ENCODE measurements around the gene NCOA1.

The NCOA1 gene

DNA sequence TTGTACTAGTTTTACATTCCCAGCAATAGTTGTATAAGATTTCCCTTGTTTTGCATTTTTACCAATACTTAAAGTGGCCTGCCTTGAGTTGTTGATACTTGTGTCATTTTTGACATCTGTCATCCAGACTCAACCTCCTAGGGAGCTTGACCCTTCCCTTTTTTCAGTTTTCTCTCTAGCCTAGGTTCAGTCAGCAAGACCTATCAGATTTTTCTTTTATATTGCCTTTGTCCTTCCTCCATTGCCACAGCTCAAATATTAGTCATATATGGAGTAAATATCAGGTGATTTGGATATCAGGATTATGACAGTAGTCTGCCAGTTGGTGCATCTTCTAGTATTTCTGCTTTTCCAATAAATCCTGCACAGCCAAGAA lies 315.6 kb downstream of the NCOA1 start:
- DNase-seq: no peak

DNA sequence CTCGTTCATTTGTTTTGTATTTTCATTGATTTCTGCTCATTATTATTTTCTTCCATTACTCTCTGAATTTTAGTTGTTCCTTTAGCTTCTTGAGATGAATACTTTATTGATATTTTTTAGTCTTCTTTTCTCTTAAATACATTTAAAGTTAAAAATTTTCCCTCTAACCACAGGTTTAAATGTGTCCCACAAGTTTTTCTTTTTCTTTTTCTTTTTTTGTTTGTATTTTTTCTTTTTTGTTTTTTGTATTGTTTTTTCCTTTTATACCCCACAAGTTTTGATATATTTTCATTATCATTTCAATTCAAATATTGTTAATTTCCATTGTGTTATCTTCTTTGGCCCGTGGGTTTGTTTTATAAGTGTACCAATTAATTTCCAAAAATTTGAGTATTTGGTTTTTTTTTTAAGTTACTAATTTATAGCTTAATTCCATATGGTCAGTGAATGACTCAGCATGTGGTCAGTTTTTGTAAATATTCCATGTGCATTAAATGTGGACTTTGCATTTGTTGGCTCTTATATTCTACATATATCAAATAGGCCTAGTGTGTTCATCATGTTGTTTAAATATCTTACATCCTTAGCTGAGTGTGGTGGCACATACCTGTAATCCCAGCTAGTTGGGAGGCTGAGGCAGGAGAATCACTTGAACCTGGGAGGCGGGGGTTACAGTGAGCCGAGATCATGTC lies 318.4 kb downstream of the NCOA1 start:
- no peak for DNase-seq

DNA sequence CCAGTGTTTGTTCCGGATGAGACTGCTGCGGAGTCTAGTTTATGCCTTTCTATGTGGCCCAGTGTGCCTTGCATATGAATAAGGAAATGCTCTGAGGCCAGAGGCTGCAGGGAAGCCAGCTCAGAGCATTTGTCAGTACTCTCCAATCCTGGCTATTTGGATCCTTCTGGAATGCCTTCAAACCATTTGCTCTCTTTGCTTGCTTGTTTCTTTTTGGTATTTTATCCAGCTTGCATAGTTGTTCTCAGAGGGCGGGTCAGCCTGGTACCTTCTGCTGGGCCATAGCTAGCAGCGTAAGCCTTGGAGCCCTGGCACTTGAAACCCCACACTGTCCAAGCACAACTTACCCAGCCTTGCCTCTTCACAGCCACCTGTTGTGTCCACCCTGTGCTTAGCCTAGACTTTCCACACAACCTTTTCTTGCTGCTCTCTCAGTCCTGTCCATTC lies 322.7 kb downstream of the NCOA1 start:
- DNase-seq: no peak

DNA sequence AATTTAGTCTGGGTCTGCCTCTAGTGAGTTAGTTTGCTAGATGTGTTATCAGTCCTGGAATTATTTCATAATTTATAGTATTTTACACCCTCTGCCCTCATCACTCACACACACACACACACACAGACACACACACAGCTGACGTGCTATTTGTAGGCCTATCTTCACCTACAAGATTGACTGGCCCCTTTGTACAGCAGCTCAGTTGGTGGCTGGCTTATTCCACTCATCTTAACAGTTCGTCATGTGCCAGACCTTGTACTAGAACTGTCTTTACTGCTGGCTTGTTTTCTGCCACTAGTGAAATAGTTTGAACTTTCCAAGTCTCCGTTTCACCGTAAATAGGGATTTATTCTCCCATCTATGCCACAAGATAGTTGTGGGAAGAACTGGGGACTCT lies 323.5 kb downstream of the NCOA1 start:
- DNase-seq: no peak

DNA sequence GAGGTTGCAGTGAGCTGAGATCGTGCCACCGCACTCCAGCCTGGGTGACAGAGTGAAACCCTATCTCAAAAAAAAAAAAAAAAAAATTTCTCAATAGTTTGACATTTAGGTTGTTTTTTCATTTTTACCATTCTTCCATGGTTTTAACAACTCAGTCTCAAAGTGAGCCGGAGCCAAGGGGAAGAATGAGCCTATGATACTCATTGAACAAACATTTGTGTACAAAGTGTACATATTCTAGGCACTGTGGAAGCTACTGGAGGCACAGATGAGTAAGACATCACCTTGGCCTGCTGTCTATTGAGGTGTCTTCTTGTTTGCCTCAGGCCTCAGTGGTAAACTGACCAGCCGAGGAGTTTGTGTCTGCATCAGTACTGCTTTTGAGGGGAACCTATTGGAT lies 324.1 kb downstream of the NCOA1 start:
- DNase-seq: no peak

DNA sequence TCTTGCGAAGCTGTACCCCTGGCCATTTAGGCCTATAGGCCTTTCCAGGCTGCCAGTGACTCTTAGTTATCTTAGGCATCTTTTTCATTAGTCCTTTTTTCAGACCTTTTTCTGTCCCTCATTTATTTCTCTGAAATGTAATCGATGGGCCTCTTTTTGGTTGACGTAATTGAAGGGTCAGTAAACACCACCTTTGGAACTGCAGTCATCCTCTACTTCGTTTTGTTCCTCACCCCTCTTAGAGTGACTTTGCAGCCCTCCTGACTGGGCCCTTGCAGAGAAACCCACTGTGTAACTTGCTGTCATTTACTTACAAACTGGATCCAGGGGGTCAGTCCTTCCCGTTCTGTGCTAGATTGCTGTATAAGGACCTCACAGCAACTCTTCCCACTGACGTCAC lies 325.4 kb downstream of the NCOA1 start:
- no peak for DNase-seq

DNA sequence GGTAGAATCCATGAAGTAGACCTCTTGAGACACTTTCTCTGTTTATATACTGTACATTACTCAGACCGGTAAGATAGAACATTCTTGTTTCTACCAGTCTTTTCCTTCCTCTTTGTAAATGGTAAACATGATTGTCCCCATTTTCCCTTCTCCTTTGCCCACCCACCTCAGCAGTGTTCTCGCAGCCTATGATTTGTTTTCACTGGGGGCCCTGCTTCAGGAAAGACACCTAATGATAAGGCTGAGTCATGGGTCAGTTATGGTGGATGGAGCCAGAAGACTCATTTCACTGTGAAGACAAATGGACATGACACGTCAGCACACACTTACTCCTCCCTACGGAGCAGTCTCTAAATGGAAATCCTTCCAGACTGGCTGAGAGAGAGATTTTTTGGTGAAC lies 325.8 kb downstream of the NCOA1 start:
- DNase-seq: no peak

DNA sequence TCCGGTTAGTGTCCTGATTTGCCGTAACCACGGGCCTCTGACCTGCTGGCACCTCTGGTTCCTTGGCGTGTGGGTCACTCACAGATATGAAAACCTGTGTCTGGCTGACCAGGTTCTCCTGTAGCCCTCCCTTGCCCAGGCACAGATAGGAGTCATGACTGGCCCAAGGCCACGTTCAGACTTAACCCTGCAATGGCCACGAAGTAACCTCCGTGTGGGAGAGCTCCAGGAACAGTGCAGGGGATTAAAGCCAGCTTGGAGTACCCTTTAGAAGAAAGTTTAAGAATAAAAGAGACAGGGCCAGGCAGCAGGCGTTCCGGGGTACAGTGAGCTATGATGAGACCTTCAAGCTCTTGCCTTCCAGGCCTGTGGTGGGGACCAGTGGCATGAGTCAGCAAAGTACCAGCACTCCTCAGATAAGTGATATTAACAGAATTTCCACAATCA lies 327.7 kb downstream of the NCOA1 start:
- DNase-seq: no peak

DNA sequence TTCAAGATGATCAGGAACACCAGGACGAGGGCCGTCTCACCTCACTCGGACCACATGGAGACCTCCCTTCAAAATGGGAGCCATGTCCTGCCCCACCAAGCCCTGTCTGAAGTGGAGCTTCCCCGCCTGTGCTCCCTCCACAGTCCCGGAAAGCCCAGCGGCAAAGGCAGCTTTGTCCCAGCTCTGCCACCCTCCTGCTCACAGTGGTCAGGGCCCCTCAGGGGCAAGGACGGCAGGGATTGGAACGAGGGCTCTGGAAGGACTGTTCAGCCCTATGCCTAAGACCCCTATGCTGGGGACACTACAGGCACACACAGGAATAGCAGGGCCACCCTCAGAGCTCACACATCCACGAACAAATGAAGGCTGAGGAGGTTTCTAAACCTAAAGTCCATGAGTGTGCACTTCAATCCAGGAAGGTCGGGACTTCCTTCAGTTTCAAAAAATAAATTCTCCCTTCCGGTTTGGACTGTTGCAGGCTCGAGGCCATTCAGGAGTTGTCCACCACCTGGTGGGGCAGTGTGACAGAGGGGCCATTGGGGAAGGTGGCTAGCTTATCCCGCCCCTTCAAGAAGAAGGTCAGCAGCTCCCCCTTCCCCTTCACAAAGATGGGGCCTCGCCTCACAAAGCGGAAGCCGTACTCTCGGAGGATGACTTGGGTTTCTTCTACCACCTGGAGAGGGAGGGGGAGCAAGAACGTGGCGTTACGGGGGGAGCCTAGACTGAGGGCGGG lies 328.6 kb downstream of the NCOA1 start:
- DNase-seq: no peak

DNA sequence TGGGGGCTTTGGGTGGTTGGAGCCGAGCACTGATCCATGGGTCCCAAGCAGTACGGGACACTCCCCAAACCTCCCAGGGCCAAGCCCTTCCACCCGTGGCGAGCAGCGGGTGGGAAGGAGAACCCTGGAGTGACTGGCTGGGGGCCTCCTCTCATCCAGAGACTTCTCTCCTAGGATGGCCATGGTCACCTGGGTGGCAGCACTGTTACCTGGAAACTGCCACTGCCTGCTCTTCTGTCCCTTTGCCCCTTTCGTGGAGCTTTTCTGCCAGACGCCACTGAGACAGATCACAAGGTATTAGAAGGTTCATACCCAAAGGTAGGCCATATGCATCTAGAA lies 329.1 kb downstream of the NCOA1 start:
- no peak for DNase-seq

Measured in Kasumi-1 (cell line).